A549 (cell line): ENCODE data around the gene TNNI3K.

Experiments used
- CHD2 ChIP-seq: fragments of 150-350 bp; IDR thresholded peaks from 2 replicates; pipeline ENCODE4 v1.6.1; 2014; ENCODE audit warnings: low read length; ENCODE audit not compliant: partially characterized antibody
- CTCF ChIP-seq: fragments of >200 bp; sonication (Bioruptor Twin); formaldehyde crosslinking; IDR thresholded peaks from 3 replicates; pipeline ENCODE4 v1.5.1; 2016
- MAX ChIP-seq: IDR thresholded peaks from 2 replicates; pipeline ENCODE4 v1.6.1; 2012
- MYC ChIP-seq: IDR thresholded peaks from 2 replicates; pipeline ENCODE4 v1.6.1; 2012; ENCODE audit warnings: mild to moderate bottlenecking, inconsistent platforms, low read length, improper control_type of control experiment, borderline replicate concordance
- PBX3 ChIP-seq: IDR thresholded peaks from 2 replicates; pipeline ENCODE4 v1.6.1; 2012
- POLR2A ChIP-seq: IDR thresholded peaks from 2 replicates; pipeline ENCODE4 v1.6.1; 2012; ENCODE audit warnings: mild to moderate bottlenecking, low read length
- POLR2AphosphoS2 ChIP-seq: conservative IDR thresholded peaks from 2 replicates; pipeline ENCODE4 v1.6.1; 2012; ENCODE audit warnings: low read length, improper control_type of control experiment, inconsistent platforms
- REST ChIP-seq: fragments of 200-600 bp; sonication (generic); IDR thresholded peaks from 2 replicates; pipeline ENCODE4 v1.6.1; 2016; ENCODE audit warnings: antibody characterized with exemption, mild to moderate bottlenecking, moderate library complexity

- no peak for TF ChIP-seq CTCF
- TF ChIP-seq POLR2A = no peak
- TF ChIP-seq POLR2AphosphoS2 = no peak
- no peak for TF ChIP-seq PBX3
- no peak for TF ChIP-seq MYC
- no peak for TF ChIP-seq CHD2
- no peak for TF ChIP-seq MAX
- no peak for TF ChIP-seq REST
Measured at GRCh38 chr1:74505928-74506710, 270.9 kb downstream of the TNNI3K start.
